ENCODE results near the gene GOLT1A. TPM values are rescaled to one million over a fixed set of nuclear protein-coding genes. Genes with fewer than 3 reads are reported as not detected.

Gene GOLT1A
- total RNA-seq, 4 donors from 2014 or later: 0.39 to 0.83 TPM; not detected in 2

- DNase-seq (ENCODE audit: extremely low spot score): peak; percentile 94
- H3K36me3 ChIP-seq: peaks cover 0 to 15% (median 0%) of the 10 kb centered on the region in 4 donors
- peak in 1 of 2 donors; percentile 47 for TF ChIP-seq POLR2AphosphoS5 (IDR thresholded peaks at IDR 0.05)
- TF ChIP-seq EP300 (IDR thresholded peaks at IDR 0.05): no peak
- TF ChIP-seq CTCF (IDR thresholded peaks at IDR 0.05): no peak
- WGBS: 75% methylated on average over 6 of the region's 7 CpGs
- H3K27me3 ChIP-seq: peaks cover 0 to 3% (median 0%) of the 10 kb centered on the region in 4 donors
- H3K9me3 ChIP-seq: no peaks in the 10 kb centered on the region
- intact Hi-C loops (cut with DNase I): no loop called here
- H3K4me1 ChIP-seq: peaks cover 0 to 16% (median 11%) of the 10 kb centered on the region in 4 donors
- H3K4me3 ChIP-seq: no peak overlapping the region
- H3K27ac ChIP-seq (replicated peaks in 1 of 4): no peak overlapping the region
These were observed 40.4 kb upstream of the GOLT1A start for GRCh38 chr1:204254031-204254661.

GRCh38 chr1:204251926-204252689 is 38.3 kb upstream of the GOLT1A start:
- Histone ChIP-seq H3K9me3 (no peaks in the 10 kb centered on the region), H3K4me1 (peaks cover 0 to 16% (median 11%) of the 10 kb centered on the region in 4 donors), H3K27ac (replicated peaks in 1 of 4) (peak overlapping the region in 1 of 4 donors; percentile 22), H3K36me3 (peaks cover 0 to 11% (median 0%) of the 10 kb centered on the region in 4 donors), H3K27me3 (peaks cover 0 to 3% (median 0%) of the 10 kb centered on the region in 4 donors), H3K4me3 (no peak overlapping the region)
- 87% methylated on average over 6 of the region's 6 CpGs for WGBS
- intact Hi-C loops (cut with DNase I): no loop called here
- TF ChIP-seq CTCF (IDR thresholded peaks at IDR 0.05): no peak
- no peak for TF ChIP-seq POLR2AphosphoS5 (IDR thresholded peaks at IDR 0.05)
- TF ChIP-seq POLR2A (IDR thresholded peaks at IDR 0.05; ENCODE audit: low read depth): no peak
- no peak for TF ChIP-seq EP300 (IDR thresholded peaks at IDR 0.05)
- DNase-seq (ENCODE audit: extremely low spot score): no peak

- Histone ChIP-seq H3K4me3 (no peak overlapping the region), H3K36me3 (peaks cover 0 to 11% (median 0%) of the 10 kb centered on the region in 4 donors), H3K4me1 (peaks cover 0 to 16% (median 11%) of the 10 kb centered on the region in 4 donors), H3K27me3 (peaks cover 0 to 3% (median 0%) of the 10 kb centered on the region in 4 donors), H3K27ac (replicated peaks in 1 of 4) (peak overlapping the region in 1 of 4 donors; percentile 22), H3K9me3 (no peaks in the 10 kb centered on the region)
- no peak for DNase-seq (ENCODE audit: extremely low spot score)
- intact Hi-C loops (cut with DNase I): no loop called here
- TF ChIP-seq EP300 (IDR thresholded peaks at IDR 0.05) (no peak), CTCF (IDR thresholded peaks at IDR 0.05) (no peak), POLR2AphosphoS5 (IDR thresholded peaks at IDR 0.05) (no peak)
- WGBS: 84% methylated on average over 5 of the region's 7 CpGs
These were observed 37.5 kb upstream of the GOLT1A start for GRCh38 chr1:204251286-204251685.

- Histone ChIP-seq H3K9me3 (no peaks in the 10 kb centered on the region), H3K36me3 (peaks cover 0 to 17% (median under 1%) of the 10 kb centered on the region in 4 donors), H3K27me3 (peaks cover 0 to 3% (median 0%) of the 10 kb centered on the region in 4 donors), H3K4me1 (peaks cover 0 to 11% (median 9%) of the 10 kb centered on the region in 4 donors), H3K27ac (replicated peaks in 1 of 4) (no peak overlapping the region), H3K4me3 (no peak overlapping the region)
- 81% methylated on average over 12 of the region's 12 CpGs for WGBS
- no peak for TF ChIP-seq POLR2A (IDR thresholded peaks at IDR 0.05; ENCODE audit: low read depth)
- TF ChIP-seq POLR2AphosphoS5 (IDR thresholded peaks at IDR 0.05): no peak
- no peak for TF ChIP-seq CTCF (IDR thresholded peaks at IDR 0.05)
- TF ChIP-seq EP300 (IDR thresholded peaks at IDR 0.05): no peak
- intact Hi-C loops (cut with DNase I): no loop called here
- no peak for DNase-seq (ENCODE audit: extremely low spot score)
These were observed 36.7 kb upstream of the GOLT1A start for GRCh38 chr1:204250428-204251030.

Data from esophagus muscularis mucosa (tissue), 4 donors.